NCI-H345 treated with DMSO at 0.1 percent for 48 hours (cell line): ENCODE results near the gene KIAA0040.

Experiments
- DNase-seq: peaks from one replicate; lab custom pipeline; 2025; ENCODE audit not compliant: unreplicated experiment; lab: John Stamatoyannopoulos, UW

The KIAA0040 gene

GRCh38 chr1:175172503-175172902 is 20.1 kb downstream of the KIAA0040 start:
- peak; percentile 34 for DNase-seq

GRCh38 chr1:175171036-175171913 is 21.3 kb downstream of the KIAA0040 start:
- DNase-seq = no peak

GRCh38 chr1:175169286-175170018 is 23.1 kb downstream of the KIAA0040 start:
- DNase-seq = no peak

- no peak for DNase-seq
These were observed 23.8 kb downstream of the KIAA0040 start for GRCh38 chr1:175168782-175169181.

- DNase-seq = no peak
These were observed 24.7 kb downstream of the KIAA0040 start for GRCh38 chr1:175167861-175168260.

GRCh38 chr1:175166746-175167145 is 25.8 kb downstream of the KIAA0040 start:
- DNase-seq = no peak

- DNase-seq = no peak
These were observed 27.8 kb downstream of the KIAA0040 start for GRCh38 chr1:175164751-175165150.

- no peak for DNase-seq
These were observed 28.9 kb downstream of the KIAA0040 start for GRCh38 chr1:175163702-175164101.

GRCh38 chr1:175162955-175163354 is 29.6 kb downstream of the KIAA0040 start:
- DNase-seq = no peak

- no peak for DNase-seq
These were observed 34.4 kb downstream of the KIAA0040 start for GRCh38 chr1:175158170-175158591.

GRCh38 chr1:175157200-175157599 is 35.4 kb downstream of the KIAA0040 start:
- no peak for DNase-seq

- DNase-seq = no peak
These were observed 36.6 kb downstream of the KIAA0040 start for GRCh38 chr1:175155936-175156335.

- no peak for DNase-seq
These were observed 37.1 kb downstream of the KIAA0040 start for GRCh38 chr1:175155473-175155856.

- peak; percentile 12 for DNase-seq
These were observed 37.7 kb downstream of the KIAA0040 start for GRCh38 chr1:175154629-175155472.

- DNase-seq = peak; percentile 21
These were observed 40.4 kb downstream of the KIAA0040 start for GRCh38 chr1:175152006-175152652.

- no peak for DNase-seq
These were observed 41.8 kb downstream of the KIAA0040 start for GRCh38 chr1:175150596-175151319.

- no peak for DNase-seq
These were observed 44.5 kb downstream of the KIAA0040 start for GRCh38 chr1:175148068-175148467.

- no peak for DNase-seq
These were observed 45.0 kb downstream of the KIAA0040 start for GRCh38 chr1:175147569-175147968.

- DNase-seq = peak; percentile 22
These were observed 45.9 kb downstream of the KIAA0040 start for GRCh38 chr1:175146529-175147213.
